Right lobe of liver (tissue), 4 donors: ENCODE measurements around the gene ESPN.
"Not testable (repeated sequence)": the region's sequence is repeated elsewhere in the genome, so short reads cannot be mapped to it uniquely, and the experiment has no call there.

Experiments
- CTCF ChIP-seq, 4 donors: fragments of 200-600 bp in 3 of 4; fragments of 450-650 bp in 1 of 4; IDR thresholded peaks; one replicate each; pipeline versions ENCODE4 v1.5.1 to v1.8.0; 2016 to 2022; ENCODE audit warnings: antibody characterized with exemption in 4 of 4, mild to moderate bottlenecking in 2 of 4
- POLR2A ChIP-seq: fragments of 450-650 bp; IDR thresholded peaks from one replicate; pipeline ENCODE4 v1.6.1; 2017; ENCODE audit warnings: antibody characterized with exemption, mild to moderate bottlenecking
- donor health status: DM: no; HTN: no; CAD: no.
- donor health status: DM: no; HTN: no; CAD: no.
- donor health status: DM: no; HTN: yes; CAD: no.

GRCh38 chr1:6395130-6395529 lies 29.4 kb upstream of the ESPN start:
- not testable (repeated sequence) for TF ChIP-seq CTCF (IDR thresholded peaks at IDR 0.05); POLR2A
